GM23248 (cell line): ENCODE measurements around the gene RAB9B. TPM values are rescaled to one million over a fixed set of nuclear protein-coding genes. Genes with fewer than 3 reads are reported as not detected.
A peak's percentile ranks its signal among the peaks of the same experiment; 100 is the strongest.

ENCODE experiments used
- DNase-seq: peaks from one replicate; pipeline ENCODE4 v3.0.0-alpha.2; 2015
- H2AFZ ChIP-seq: fragments of 200-600 bp; sonication (generic); 2 replicates; pipeline ENCODE4 v1.6.1; 2016; ENCODE audit warnings: antibody characterized with exemption
- H3F3A ChIP-seq: fragments of 200-600 bp; sonication (generic); 2 replicates; pipeline ENCODE4 v1.6.1; 2016; ENCODE audit warnings: mild to moderate bottlenecking, antibody characterized with exemption, mixed run types; ENCODE audit not compliant: insufficient read depth
- H3K27ac ChIP-seq: fragments of 200-600 bp; sonication (generic); 2 replicates; pipeline ENCODE4 v1.5.1; 2016; ENCODE audit warnings: mild to moderate bottlenecking
- H3K27me3 ChIP-seq: fragments of 200-600 bp; sonication (generic); replicated peaks from 2 replicates; pipeline ENCODE4 v1.6.1; 2016; ENCODE audit warnings: mild to moderate bottlenecking; ENCODE audit not compliant: insufficient read depth
- H3K36me3 ChIP-seq: fragments of 200-600 bp; sonication (generic); 2 replicates; pipeline ENCODE4 v1.6.1; 2016; ENCODE audit warnings: low read depth, mild to moderate bottlenecking
- H3K4me1 ChIP-seq: fragments of 200-600 bp; sonication (generic); 2 replicates; pipeline ENCODE4 v1.6.1; 2016; ENCODE audit warnings: mild to moderate bottlenecking; ENCODE audit not compliant: insufficient read depth
- H3K4me2 ChIP-seq: fragments of 200-600 bp; sonication (generic); one replicate; pipeline ENCODE4 v1.6.1; 2016; ENCODE audit warnings: mild to moderate bottlenecking; ENCODE audit not compliant: unreplicated experiment
- H3K4me3 ChIP-seq: fragments of 200-600 bp; sonication (generic); 2 replicates; pipeline ENCODE4 v1.5.1; 2016; ENCODE audit warnings: mild to moderate bottlenecking
- H3K79me2 ChIP-seq: fragments of 200-600 bp; sonication (generic); 2 replicates; pipeline ENCODE4 v1.6.1; 2016; ENCODE audit warnings: mild to moderate bottlenecking; ENCODE audit not compliant: insufficient read depth
- H3K9ac ChIP-seq: fragments of 200-600 bp; sonication (generic); 2 replicates; pipeline ENCODE4 v1.6.1; 2016; ENCODE audit warnings: mild to moderate bottlenecking
- H3K9me2 ChIP-seq: fragments of 200-600 bp; sonication (generic); 2 replicates; pipeline ENCODE4 v1.6.1; 2016; ENCODE audit warnings: mixed run types, mild to moderate bottlenecking, moderate library complexity; ENCODE audit not compliant: insufficient read depth
- H3K9me3 ChIP-seq: fragments of 200-600 bp; sonication (generic); one replicate; pipeline ENCODE4 v1.6.1; 2017; ENCODE audit warnings: low read depth
- H4K20me1 ChIP-seq: fragments of 200-600 bp; sonication (generic); 2 replicates; pipeline ENCODE4 v1.6.0; 2016; ENCODE audit not compliant: insufficient read depth
- EZH2 ChIP-seq: fragments of 200-600 bp; sonication (generic); IDR thresholded peaks from 2 replicates; pipeline ENCODE4 v1.6.1; 2018; ENCODE audit warnings: antibody characterized with exemption, mild to moderate bottlenecking; ENCODE audit not compliant: insufficient read depth, poor library complexity, severe bottlenecking
- EZH2phosphoT487 ChIP-seq: fragments of 200-600 bp; sonication (generic); IDR thresholded peaks from 2 replicates; pipeline ENCODE4 v1.6.1; 2018; ENCODE audit warnings: antibody characterized with exemption, moderate library complexity, mild to moderate bottlenecking, low read depth; ENCODE audit not compliant: insufficient read depth
- WGBS, 2 experiments: methylation state at CpG; one replicate each; pipeline ENCODE4 v1.1.6; 2015 to 2017; ENCODE audit warnings: low lambda C conversion rate in 2 of 2, low coverage in 1 of 2; ENCODE audit errors: missing lambda C conversion rate in 2 of 2; 5-methylcytosine and 5-hydroxymethylcytosine counted together
- in situ Hi-C: fragments of 300-500 bp; cut with MboI; formaldehyde crosslinking; loops from 2 replicates; pipeline ENCODE4 v1.15.0; 2020
- polyA plus RNA-seq: library from polyadenylated mRNA; unstranded; fragments of >200 nt; fragmentation: Nextera tagmentation; extraction: Ambion mirVana; gene quantifications from 2 replicates; pipeline ENCODE4 v1.2.1, GENCODE V29; 2016
- small RNA-seq: library from RNA; depleted of rRNA; stranded (forward); fragments of <200 nt; gene quantifications from one replicate; pipeline ENCODE3, GENCODE V24; 2014; ENCODE audit warnings: low read depth, low replicate concordance
- total RNA-seq: library from RNA; depleted of rRNA; stranded (reverse); fragments of >200 nt; shearing (Covaris generic); gene quantifications from 2 replicates; pipeline ENCODE4 v1.2.3, GENCODE V29; 2014; rRNA removed

RAB9B gene
- total and polyA plus RNA-seq, 2 experiments from 2014 or later = 0.80 to 1.5 TPM

GRCh38 chrX:103779141-103779789, 52.8 kb downstream of the RAB9B start:
- Histone ChIP-seq H3K4me3 (no peak overlapping the region), H3K27ac (no peak overlapping the region), H3F3A (no peaks in the 10 kb centered on the region), H3K4me2 (no peak overlapping the region), H3K9me2 (no peaks in the 10 kb centered on the region), H3K27me3 (no peaks in the 10 kb centered on the region), H4K20me1 (no peaks in the 10 kb centered on the region), H2AFZ (no peak overlapping the region), H3K9me3 (no peaks in the 10 kb centered on the region), H3K9ac (no peak overlapping the region), H3K79me2 (no peaks in the 10 kb centered on the region), H3K36me3 (no peaks in the 10 kb centered on the region), H3K4me1 (no peaks in the 10 kb centered on the region)
- 23 to 34% methylated on average over 6 of the region's 6 CpGs for WGBS, 2 experiments
- TF ChIP-seq EZH2phosphoT487 (no peak), EZH2 (no peak)
- peak; percentile 29 for DNase-seq
- in situ Hi-C loops = no loop called here

- in situ Hi-C loops = no loop called here
- DNase-seq = no peak
Measured at GRCh38 chrX:103776546-103776945, 55.5 kb downstream of the RAB9B start, which contains the start of gene PLP1. PLP1 (plus strand) TSS chrX:103776840; CDS start chrX:103776996, 156 bp downstream.

GRCh38 chrX:103774070-103774642, 57.9 kb downstream of the RAB9B start:
- Histone ChIP-seq H3K4me1 (no peaks in the 10 kb centered on the region), H3K9me2 (no peaks in the 10 kb centered on the region), H4K20me1 (no peaks in the 10 kb centered on the region), H3K4me2 (no peak overlapping the region), H2AFZ (peak overlapping the region; percentile 48; the same call in 1 of the 2 replicates), H3K36me3 (no peaks in the 10 kb centered on the region), H3K79me2 (no peaks in the 10 kb centered on the region), H3F3A (no peaks in the 10 kb centered on the region), H3K9ac (no peak overlapping the region), H3K4me3 (no peak overlapping the region), H3K9me3 (no peaks in the 10 kb centered on the region), H3K27ac (no peak overlapping the region), H3K27me3 (no peaks in the 10 kb centered on the region)
- peak; percentile 75 for DNase-seq
- 74 to 79% methylated on average over 6 of the region's 6 CpGs for WGBS, 2 experiments
- in situ Hi-C loops = no loop called here
- TF ChIP-seq EZH2 (no peak), EZH2phosphoT487 (no peak)

More at GRCh38 chrX:103776546-103776945, 55.5 kb downstream of the RAB9B start, which contains the start of gene PLP1:
- no peaks in the 10 kb centered on the region for H3K9me2 ChIP-seq
- H3F3A ChIP-seq = no peaks in the 10 kb centered on the region
- WGBS, 2 experiments = 26 to 36% methylated on average over 2 of the region's 2 CpGs
- no peak within 1 kb of the TSS for H3K4me3 ChIP-seq
- H2AFZ ChIP-seq = peak within 1 kb of the TSS; percentile 24; the same call in 1 of the 2 replicates
- no peaks in the 10 kb centered on the region for H3K4me1 ChIP-seq
- H3K9me3 ChIP-seq = no peaks in the 10 kb centered on the region
- no peak within 1 kb of the TSS for H3K9ac ChIP-seq
- H3K27me3 ChIP-seq = no peaks in the 10 kb centered on the region
- no peaks in the 10 kb centered on the region for H3K36me3 ChIP-seq
- H4K20me1 ChIP-seq = no peaks in the 10 kb centered on the region
- H3K4me2 ChIP-seq = no peak within 1 kb of the TSS
- H3K27ac ChIP-seq = no peak within 1 kb of the TSS
- TF ChIP-seq EZH2 = no peak
- no peak for TF ChIP-seq EZH2phosphoT487
- no peaks in the 10 kb centered on the region for H3K79me2 ChIP-seq

GRCh38 chrX:103773445-103773844, 58.6 kb downstream of the RAB9B start:
- no peaks in the 10 kb centered on the region for H3K9me2 ChIP-seq
- DNase-seq = no peak
- no peak overlapping the region for H3K9ac ChIP-seq
- H4K20me1 ChIP-seq = no peaks in the 10 kb centered on the region
- no peaks in the 10 kb centered on the region for H3K79me2 ChIP-seq
- peak overlapping the region; percentile 48; the same call in 1 of the 2 replicates for H2AFZ ChIP-seq
- H3K4me2 ChIP-seq = no peak overlapping the region
- H3K36me3 ChIP-seq = no peaks in the 10 kb centered on the region
- H3K4me1 ChIP-seq = no peaks in the 10 kb centered on the region
- H3K27me3 ChIP-seq = no peaks in the 10 kb centered on the region
- H3K27ac ChIP-seq = no peak overlapping the region
- 24 to 27% methylated on average over 3 of the region's 3 CpGs for WGBS, 2 experiments
- no peaks in the 10 kb centered on the region for H3F3A ChIP-seq
- H3K4me3 ChIP-seq = no peak overlapping the region
- no peaks in the 10 kb centered on the region for H3K9me3 ChIP-seq
- no peak for TF ChIP-seq EZH2
- TF ChIP-seq EZH2phosphoT487 = no peak
- in situ Hi-C loops = no loop called here

Small RNA genes within 50 kb of the gene (small RNA-seq; reads per million reads assigned to genes)
- not detected for gene RNA5SP511

Other genes starting within 250 kb of the RAB9B start
- gene TCEAL4, start 246.7 kb downstream of the RAB9B start, total RNA-seq = 41.1 and 44.5 TPM in 2 replicates
- 108 and 112 TPM in 2 replicates for gene TCEAL4, start 246.7 kb downstream of the RAB9B start, polyA plus RNA-seq
- gene TCEAL3, start 224.3 kb downstream of the RAB9B start, total RNA-seq = 16.3 and 33.4 TPM in 2 replicates
- 53.1 and 58.1 TPM in 2 replicates for gene TCEAL3, start 224.3 kb downstream of the RAB9B start, polyA plus RNA-seq
- 22.8 and 30.7 TPM in 2 replicates for gene TCEAL1, start 203.3 kb downstream of the RAB9B start, total RNA-seq
- 30.6 and 32.0 TPM in 2 replicates for gene TCEAL1, start 203.3 kb downstream of the RAB9B start, polyA plus RNA-seq
- gene MORF4L2, start 145.6 kb downstream of the RAB9B start, total RNA-seq = 640 and 664 TPM in 2 replicates
- gene MORF4L2, start 145.6 kb downstream of the RAB9B start, polyA plus RNA-seq = 482 and 486 TPM in 2 replicates
- not detected in 2 replicates for gene TMEM31, start 121.3 kb downstream of the RAB9B start, total RNA-seq
- gene TMEM31, start 121.3 kb downstream of the RAB9B start, polyA plus RNA-seq = 0.26 and 0.28 TPM in 2 replicates
- gene PLP1, start 55.4 kb downstream of the RAB9B start, total RNA-seq = 0.22 and 0.76 TPM in 2 replicates
- 0.29 and 0.53 TPM in 2 replicates for gene PLP1, start 55.4 kb downstream of the RAB9B start, polyA plus RNA-seq
- 0.63 and 1.4 TPM in 2 replicates for gene TMSB15B, start 130.4 kb upstream of the RAB9B start, total RNA-seq
- gene TMSB15B, start 130.4 kb upstream of the RAB9B start, polyA plus RNA-seq = 7.3 and 8.7 TPM in 2 replicates
- not detected in 2 replicates for gene H2BW1, start 181.5 kb upstream of the RAB9B start, total RNA-seq
- not detected in 2 replicates for gene H2BW1, start 181.5 kb upstream of the RAB9B start, polyA plus RNA-seq
- gene H2BW2, start 207.7 kb upstream of the RAB9B start, total RNA-seq = not detected in 2 replicates
- not detected in 2 replicates for gene H2BW2, start 207.7 kb upstream of the RAB9B start, polyA plus RNA-seq
- 1.8 and 4.1 TPM in 2 replicates for gene TMSB15C, start 244.0 kb upstream of the RAB9B start, total RNA-seq
- gene TMSB15C, start 244.0 kb upstream of the RAB9B start, polyA plus RNA-seq = 0.30 and 0.39 TPM in 2 replicates